ENCODE results near the gene PBX3.

The PBX3 gene

GRCh38 chr9:125896404-125896803, 149.2 kb downstream of the PBX3 start:
- no peak for DNase-seq (ENCODE audit: extremely low read depth, low read depth)
- TF ChIP-seq CTCF (IDR thresholded peaks at IDR 0.05; ENCODE audit: low read depth, low read length), result no peak

- no peak for TF ChIP-seq CTCF (IDR thresholded peaks at IDR 0.05; ENCODE audit: low read depth, low read length)
- no peak for DNase-seq (ENCODE audit: extremely low read depth, low read depth)
Measured at GRCh38 chr9:125896964-125897363, 149.8 kb downstream of the PBX3 start.

- no peak for DNase-seq (ENCODE audit: extremely low read depth, low read depth)
- no peak for TF ChIP-seq CTCF (IDR thresholded peaks at IDR 0.05; ENCODE audit: low read depth, low read length)
Measured at GRCh38 chr9:125897481-125897880, 150.3 kb downstream of the PBX3 start.

GRCh38 chr9:125902214-125902613, 155.0 kb downstream of the PBX3 start:
- no peak for TF ChIP-seq CTCF (IDR thresholded peaks at IDR 0.05; ENCODE audit: low read depth, low read length)
- no peak for DNase-seq (ENCODE audit: extremely low read depth, low read depth)

GRCh38 chr9:125902831-125903512, 155.8 kb downstream of the PBX3 start:
- TF ChIP-seq CTCF (IDR thresholded peaks at IDR 0.05; ENCODE audit: low read depth, low read length), result no peak
- no peak for DNase-seq (ENCODE audit: extremely low read depth, low read depth)

GRCh38 chr9:125904155-125904851, 157.1 kb downstream of the PBX3 start:
- TF ChIP-seq CTCF (IDR thresholded peaks at IDR 0.05; ENCODE audit: low read depth, low read length), result no peak
- DNase-seq (ENCODE audit: extremely low read depth, low read depth), result no peak

- TF ChIP-seq CTCF (IDR thresholded peaks at IDR 0.05; ENCODE audit: low read depth, low read length), result no peak
- no peak for DNase-seq (ENCODE audit: extremely low read depth, low read depth)
Measured at GRCh38 chr9:125906144-125906543, 159.0 kb downstream of the PBX3 start.
